Measurements from ENCODE around the gene WNT1.
A peak's percentile ranks its signal among the peaks of the same experiment; 100 is the strongest.

WNT1 gene

GRCh38 chr12:48980953-48981756, 3.0 kb downstream of the WNT1 start:
- DNase-seq (ENCODE audit: low read depth), result no peak

GRCh38 chr12:48981757-48982157, 3.6 kb downstream of the WNT1 start:
- DNase-seq (ENCODE audit: low read depth), result no peak

- no peak for DNase-seq (ENCODE audit: low read depth)
These were observed 4.4 kb downstream of the WNT1 start for GRCh38 chr12:48982397-48983080.

GRCh38 chr12:48985475-48985897, 7.4 kb downstream of the WNT1 start:
- no peak for DNase-seq (ENCODE audit: low read depth)

GRCh38 chr12:48985901-48986300, 7.8 kb downstream of the WNT1 start:
- no peak for DNase-seq (ENCODE audit: low read depth)

DNA sequence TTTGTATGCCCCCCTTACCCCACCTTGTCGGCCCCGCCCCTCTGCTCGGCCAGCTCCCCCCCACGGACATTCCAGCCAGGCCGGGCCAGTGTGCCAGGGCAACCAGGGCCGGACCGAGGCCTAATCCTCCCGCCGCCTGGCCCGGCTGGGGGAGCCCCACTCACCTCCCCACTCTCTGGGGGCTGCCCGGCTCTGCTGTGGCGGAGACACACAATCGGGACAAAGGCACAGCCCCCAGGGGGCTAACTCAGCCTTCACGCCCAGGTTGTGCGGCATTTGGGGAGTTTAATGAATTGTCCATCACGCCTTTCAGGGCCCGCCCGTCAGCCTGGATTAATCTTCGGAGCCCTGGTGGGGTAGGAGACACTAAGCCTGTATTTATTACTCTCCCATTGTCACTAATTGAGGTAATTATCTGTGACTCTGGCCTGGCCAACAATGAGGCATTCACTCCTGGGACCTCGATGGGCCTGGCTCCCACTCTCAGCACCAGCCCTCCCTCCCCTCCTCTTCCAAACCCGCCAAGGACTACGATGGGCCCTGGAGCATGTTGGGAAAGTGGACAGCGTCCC, 8.7 kb downstream of the WNT1 start:
- DNase-seq (ENCODE audit: low read depth), result no peak

DNA sequence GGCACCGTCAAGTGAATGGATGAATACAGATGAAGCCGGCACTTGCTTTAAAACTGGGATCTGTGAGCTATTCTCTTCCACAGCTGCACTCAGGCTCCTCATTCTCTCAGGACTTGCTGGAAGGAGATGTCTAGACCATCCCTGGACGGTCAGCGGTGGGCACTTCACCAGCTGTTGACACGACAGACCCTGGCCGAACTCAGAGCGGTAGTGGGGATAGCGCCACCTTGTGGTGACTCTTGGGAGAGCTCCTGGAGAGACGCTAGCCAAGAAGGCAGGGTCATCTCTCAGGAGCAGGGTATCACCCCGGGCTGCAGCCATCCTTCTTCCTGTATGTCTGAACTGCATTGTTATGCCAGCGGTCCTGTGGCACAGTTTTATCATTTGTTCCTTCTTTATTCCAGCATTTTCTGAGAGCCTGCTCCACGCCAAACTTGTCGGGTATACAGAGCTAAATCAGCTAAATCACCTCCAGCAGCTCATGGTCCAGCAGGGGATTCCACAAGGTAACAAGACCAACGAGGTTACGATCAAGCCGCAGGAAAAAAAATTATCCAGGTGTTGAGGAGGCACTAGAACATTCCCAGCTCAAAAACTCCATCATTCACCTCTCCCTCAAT, 10.0 kb downstream of the WNT1 start:
- DNase-seq (ENCODE audit: low read depth), result peak; percentile 63

- DNase-seq (ENCODE audit: low read depth), result no peak
These were observed 12.4 kb downstream of the WNT1 start for GRCh38 chr12:48990552-48990951.

DNA sequence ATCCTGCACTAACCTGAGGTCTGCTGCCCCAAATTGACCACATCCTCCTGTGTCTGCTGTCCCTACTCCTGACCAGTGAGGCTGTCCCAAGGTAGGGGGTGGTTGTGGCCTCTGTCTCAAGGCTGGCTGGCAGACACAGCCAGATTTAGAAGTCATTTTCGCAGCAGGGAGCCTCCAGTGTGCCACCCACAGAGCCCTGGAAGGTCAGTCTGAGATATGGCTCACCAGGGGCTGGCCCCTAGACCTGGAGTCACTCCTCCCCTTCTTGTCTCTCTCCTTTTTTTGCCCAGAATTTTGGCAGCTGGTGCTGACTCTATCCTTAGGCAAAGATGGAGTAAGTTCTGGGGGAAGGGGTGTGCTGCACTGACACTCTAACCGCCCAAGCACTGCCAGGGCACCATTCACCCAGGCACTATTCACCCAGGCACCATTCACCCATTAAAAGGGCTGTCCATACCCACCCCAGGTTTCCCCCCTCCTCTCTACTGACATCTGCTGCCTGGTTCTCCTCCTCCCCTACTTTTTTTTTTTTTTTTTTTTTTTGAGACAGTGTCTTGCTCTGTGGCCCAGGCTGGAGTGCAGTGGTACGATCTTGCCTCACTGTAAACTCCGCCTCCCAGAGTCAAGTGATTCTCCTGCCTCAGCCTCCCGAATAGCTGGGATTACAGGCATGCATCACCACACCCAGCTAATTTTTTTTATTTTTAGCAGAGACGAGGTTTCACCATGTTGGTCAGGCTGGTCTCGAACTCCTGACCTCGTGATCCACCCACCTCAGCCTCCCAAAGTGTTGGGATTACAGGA, 13.3 kb downstream of the WNT1 start:
- DNase-seq (ENCODE audit: low read depth), result no peak

DNA sequence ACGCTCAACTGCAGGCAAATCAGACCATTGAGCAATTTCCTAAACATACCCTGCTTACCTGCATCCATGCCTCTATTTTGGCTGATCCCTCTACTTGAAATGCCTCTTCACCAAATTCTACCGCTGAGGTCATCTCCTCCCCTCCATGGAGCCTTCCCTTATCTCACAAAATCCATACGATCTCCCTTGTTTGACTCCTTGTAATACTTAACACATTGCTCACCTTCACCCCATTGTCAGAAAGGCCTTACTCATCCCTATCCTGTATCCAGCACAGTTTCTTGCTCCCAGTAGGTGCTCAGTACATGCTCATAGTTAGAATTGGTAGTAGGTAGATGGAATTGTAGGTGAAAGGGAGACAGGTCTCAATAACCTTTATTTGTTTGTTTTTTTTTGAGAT, 15.7 kb downstream of the WNT1 start:
- no peak for DNase-seq (ENCODE audit: low read depth)

DNA sequence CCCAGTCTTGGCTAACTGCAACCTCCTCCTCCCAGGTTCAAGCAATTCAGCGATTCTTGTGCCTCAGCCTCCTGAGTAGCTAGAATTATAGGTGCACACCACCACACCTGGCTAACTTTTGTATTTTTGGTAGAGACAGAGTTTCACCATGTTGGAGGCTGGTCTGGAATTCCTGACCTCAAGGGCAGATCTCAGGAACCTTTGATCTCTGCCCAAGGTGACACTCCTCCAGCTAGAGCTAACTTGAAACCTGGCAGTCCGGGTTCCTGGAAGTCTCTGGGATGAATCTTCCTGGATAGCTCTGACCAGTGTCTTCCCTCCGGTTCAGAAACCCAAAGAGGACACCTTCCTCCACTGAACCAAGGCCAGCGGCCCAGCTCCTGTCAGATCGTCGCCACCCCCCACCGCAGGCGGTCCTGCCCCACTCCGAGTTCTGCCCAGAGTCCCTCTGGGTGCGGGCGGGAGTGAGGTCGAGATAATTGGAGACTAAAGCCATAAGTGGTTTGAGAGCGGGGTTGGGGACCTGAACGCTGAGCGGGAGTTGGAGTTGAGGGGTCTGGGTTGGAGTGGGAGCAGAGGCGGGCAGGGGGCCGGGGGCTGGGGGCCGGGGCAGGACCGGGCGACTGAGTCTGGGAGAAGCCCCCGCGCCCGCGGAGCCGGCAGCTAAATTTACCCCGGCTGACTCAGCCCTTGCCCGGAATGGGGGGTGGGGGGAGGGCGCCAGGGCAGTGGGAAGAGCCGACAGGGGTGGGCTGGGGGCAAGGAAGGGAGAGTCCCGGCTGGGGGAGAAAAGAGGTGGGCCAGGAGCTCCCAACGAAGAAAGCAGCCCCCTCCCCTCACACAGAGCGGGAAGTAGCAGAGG, 16.3 kb downstream of the WNT1 start:
- DNase-seq (ENCODE audit: low read depth), result no peak

DNA sequence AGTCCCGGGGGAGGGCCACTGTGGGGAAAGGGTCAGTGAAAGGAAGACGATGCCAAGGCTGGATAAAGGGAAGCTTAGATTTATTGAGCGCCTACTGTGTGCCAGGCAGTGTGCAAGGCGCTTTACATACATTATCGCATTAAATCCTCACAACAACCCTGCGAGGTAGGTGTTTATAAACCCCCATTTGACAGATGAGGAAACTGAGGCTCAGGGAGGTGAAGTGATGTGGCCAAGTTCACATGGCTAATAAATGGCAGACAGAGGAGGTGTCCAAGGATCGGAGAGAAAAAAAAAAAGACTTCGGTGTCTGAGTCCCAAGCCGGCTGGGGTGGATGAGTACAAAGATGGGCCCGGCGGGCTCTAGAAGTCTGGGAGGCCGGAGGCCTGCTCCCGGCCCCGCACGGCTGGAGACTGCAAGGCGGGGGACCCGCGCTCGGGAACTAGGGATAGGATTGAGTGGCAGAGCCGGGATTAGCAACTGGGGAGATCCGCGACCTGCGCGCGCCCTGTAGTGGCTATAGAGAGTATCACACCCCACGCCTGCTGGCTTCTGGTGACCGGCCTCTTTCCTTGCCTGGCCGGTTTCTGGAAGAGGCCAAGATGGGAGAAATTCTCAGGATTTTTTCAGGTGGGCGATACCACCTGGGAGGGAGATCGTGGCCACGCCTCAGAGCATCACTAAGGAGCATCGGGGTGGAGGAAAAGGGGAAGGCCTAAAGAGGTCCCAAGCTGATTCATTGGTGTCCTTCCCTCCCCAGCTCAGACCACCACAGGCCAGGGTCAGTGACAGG, 17.2 kb downstream of the WNT1 start:
- no peak for DNase-seq (ENCODE audit: low read depth)

- DNase-seq (ENCODE audit: low read depth), result peak; percentile 53
These were observed 18.9 kb downstream of the WNT1 start for GRCh38 chr12:48996794-48997718.

- DNase-seq (ENCODE audit: low read depth), result no peak
These were observed 19.8 kb downstream of the WNT1 start for GRCh38 chr12:48997719-48998496.

DNA sequence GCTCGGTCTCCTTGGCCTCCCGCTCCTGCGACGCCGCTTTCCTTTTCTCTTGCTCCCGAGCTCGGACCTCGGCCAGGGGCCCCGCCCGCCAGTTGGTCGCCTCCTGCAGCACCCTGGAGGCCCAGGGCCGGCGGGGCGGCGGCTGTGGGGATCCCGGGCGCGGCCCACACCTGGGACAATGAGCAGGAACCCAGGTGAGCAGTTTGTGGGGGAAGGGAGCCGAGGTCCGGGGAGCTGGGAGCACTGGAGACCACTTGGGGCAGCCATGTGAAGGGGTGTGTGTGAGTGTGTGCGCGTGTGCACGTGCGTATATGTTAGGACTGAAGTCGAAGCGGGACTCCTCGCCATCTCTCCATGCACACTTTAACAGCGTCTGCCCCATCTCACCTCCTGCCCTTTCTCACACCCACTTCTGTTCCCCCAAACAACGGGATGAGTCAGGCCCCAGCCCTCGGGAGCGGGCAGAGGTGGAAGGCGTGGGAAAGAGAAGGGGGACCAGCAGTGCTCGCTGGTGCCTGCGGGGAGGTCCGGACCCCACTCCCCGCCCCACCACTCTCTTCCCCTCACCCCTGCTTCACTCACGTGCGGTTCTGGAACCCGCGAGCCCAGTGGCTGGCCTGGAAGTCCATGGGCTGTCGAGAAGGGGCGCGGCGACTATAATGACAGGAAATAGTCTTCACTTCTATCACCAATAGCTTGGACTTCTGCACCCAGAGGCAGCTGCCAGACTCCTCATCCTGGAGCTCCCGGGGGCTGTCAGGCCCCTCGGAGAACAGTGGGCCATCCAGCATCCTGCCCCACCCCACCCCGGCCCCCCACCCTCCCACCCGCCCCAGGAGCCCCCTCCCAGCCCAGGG, 20.6 kb downstream of the WNT1 start:
- no peak for DNase-seq (ENCODE audit: low read depth)

DNA sequence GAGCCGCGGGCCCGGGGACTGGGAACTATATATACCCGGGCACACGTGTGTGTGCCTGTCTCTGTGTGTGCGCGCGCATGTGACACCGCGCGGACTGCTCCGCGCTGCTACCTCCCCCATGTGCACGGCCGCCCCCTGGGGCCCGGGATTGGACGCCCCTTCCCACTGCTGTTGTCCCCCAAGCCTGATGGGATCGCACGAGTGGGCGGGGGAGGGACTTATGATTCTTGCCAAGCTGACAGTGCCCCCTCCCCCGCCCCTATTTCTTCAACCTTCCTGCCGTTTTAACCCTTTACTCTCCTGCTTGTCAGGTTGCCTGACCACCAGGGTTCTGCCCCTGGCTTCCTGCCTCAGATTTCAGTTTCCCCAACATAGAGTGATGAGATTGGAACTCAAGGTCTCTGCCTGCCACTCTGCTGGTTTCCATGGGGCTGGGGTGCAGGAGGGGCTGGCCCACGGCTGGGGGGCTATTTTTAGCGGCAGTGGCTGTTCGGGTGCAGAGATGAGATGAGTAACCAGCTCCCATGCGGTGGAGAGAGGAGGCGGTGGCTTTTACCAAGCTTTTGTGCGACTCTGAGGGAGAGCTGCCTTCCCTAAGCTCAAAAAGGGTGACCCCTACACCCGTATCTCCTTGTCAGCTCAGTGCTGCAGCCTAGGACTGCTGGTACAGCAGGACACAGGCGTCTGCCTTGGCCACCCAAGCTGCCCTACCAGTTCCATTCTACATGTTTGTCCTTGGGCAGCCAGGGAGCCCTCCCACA, 21.4 kb downstream of the WNT1 start, which contains the start of gene DDN:
TSS of gene DDN (minus strand) at position 5 of the 761 bp plus-strand sequence. CDS start 88 bp downstream, outside the sequence.
- DNase-seq (ENCODE audit: low read depth), result no peak
